Inflammatory macrophage treated with lipopolysaccharide for 4 hours (primary cell): ENCODE data around the gene IFITM10.

Experiments
- DNase-seq: peaks from one replicate; pipeline ENCODE4 v3.0.0-alpha.2; 2020

The IFITM10 gene

GRCh38 chr11:1706634-1707400, 43.6 kb downstream of the IFITM10 start:
- peak; percentile 25 for DNase-seq

DNA sequence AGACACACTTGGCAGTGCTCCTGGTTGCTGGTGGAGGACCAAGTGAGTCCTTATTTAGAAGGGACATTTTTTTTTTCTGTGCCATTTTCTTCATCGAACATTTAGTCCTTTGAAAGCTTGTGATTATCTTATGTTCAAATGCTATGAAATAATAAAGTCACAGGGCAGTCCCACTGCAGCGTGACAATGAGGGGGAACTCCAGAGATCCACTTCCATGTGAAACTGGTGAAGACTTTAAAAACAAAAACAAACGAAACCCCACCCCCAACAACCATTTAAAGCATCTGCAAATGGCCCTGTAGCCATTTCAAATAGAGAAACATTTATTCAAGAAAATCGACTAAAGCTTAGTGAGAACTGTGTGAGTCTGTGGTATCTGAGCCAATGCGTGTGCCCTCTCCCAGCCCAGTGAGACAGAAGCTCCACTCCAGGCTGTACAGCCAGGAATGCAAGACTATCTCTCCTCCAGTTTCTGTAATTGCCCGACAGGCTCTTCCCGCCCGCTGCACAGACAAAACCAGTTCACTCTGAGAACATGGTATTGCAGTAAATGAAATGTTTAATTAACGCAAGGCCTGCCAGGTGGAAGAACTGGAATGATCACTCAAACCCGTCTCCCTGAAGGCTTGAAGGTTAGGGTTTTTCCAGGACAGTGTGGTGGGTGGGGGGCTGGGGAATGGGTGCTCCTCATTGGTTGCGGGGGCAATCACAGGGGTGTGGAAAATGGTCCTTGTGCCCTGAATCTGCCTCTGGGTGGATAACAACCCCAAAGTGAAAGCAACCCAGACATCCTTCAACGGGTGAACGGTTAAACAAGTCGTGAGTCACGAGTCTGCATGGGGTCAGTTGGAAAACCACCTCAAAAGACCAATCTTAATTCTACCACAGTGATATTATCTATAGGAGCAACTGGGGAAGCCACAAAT, 45.0 kb downstream of the IFITM10 start:
- DNase-seq: peak; percentile 22

DNA sequence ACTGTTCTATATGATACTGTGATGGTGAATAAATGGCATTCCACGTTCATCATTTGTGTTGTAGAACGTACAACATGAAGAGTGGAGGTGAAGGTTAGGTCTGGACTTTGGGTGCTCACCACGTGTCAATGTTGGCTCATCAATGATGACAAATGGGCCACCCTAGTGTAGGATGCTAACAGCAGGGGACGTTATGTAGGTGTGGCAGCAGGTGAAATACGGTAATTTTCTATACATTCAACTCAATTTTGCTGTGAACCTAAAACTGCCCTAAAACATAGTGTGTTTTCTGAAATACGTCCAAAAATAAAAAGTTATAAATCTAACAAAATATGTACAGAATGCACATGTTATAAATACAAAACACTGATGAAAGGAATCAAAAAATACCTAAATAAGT, 47.2 kb downstream of the IFITM10 start:
- no peak for DNase-seq

- no peak for DNase-seq
These were observed 47.9 kb downstream of the IFITM10 start for GRCh38 chr11:1702506-1702905.

DNA sequence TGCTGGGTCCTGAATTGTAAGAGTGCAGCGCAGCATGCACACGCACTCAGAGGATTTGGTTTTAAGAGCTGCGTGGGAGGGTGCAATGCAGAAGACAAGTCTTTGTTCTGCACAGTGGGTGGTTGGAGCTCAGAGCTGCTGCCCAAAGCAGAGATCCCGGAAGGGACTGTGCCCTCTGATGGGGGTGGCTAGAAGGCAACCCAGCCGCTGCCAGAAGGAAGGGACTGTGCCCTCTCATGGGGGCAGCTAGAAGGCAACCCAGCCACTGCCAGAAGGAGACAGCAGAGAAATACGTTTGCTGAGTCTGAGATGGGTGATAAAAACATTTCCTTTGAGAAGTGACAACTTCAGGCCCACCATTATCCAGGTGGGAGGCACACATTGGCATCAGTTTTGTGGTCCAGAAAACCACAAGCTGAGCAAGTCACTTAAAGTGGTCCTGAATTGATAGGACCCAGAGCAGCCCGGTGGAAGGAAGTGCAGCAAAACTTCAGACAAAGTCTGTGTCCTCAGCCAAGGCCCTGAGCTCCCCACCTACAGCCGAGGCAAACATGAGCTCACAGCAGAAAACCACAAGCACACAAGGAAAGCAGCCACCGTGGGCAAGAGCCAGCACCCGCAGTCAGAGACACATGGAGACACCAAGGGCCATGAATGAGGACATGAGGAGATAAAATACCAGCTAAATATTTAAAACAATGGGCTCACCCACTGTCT, 49.1 kb downstream of the IFITM10 start:
- no peak for DNase-seq

DNA sequence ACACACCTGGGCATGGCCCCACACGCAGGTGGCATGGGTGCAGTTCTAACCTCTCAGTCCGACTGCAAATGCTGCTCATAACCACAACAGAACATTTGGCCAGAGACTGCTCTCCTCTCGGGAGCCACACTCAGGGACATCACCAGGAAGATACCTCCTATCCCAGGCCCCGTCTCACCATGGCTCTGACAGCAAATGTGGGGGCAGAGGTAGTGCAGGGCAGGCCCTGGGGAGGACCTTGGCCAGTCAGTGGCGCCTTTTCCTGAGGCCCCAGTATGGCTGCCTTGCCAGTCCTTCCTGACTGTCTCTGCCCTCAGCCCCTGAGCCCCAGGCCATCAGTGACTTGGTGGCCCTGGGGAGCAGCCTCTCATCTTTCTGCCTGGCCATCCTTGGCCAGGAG, 50.6 kb downstream of the IFITM10 start:
- DNase-seq: no peak

DNA sequence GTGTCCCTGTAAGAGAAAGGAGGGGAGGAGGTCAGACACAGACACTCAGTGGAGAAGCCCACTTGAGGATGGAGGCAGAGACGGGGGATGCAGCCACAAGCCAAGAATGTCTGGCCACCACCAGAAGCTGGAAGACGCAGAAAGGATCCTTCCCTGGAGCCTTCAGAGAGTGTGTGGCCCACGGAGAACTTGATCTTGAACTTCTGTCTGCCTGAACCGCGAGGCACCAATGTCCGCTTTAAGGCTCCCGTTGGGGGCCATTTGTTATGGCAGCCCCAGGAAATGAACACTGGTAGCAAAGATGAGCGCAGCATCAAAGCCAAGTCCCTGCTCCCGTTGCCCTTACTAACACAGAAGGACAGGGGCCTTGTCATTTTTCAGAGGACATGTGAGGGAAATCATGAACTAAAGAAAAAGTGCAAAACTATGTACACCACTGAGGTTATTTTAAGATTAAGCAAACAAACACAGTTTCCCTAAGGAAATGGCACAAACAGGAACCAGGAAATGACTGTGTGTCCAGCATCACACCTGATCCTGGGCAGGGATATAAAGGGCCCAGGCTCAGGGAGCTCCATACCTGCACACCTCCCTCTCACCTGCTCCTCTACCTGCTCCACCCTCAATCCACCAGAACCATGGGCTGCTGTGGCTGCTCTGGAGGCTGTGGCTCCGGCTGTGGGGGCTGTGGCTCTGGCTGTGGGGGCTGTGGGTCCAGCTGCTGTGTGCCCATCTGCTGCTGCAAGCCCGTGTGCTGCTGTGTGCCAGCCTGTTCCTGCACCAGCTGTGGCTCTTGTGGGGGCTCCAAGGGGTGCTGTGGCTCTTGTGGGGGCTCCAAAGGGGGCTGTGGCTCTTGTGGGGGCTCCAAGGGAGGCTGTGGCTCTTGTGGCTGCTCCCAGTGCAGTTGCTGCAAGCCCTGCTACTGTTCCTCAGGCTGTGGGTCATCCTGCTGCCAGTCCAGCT, 53.5 kb downstream of the IFITM10 start, which contains the start of gene KRTAP5-6:
KRTAP5-6 (plus strand) TSS at position 588 of the 963 bp plus-strand sequence; CDS start at position 639, 51 bp downstream.
- DNase-seq: no peak

DNA sequence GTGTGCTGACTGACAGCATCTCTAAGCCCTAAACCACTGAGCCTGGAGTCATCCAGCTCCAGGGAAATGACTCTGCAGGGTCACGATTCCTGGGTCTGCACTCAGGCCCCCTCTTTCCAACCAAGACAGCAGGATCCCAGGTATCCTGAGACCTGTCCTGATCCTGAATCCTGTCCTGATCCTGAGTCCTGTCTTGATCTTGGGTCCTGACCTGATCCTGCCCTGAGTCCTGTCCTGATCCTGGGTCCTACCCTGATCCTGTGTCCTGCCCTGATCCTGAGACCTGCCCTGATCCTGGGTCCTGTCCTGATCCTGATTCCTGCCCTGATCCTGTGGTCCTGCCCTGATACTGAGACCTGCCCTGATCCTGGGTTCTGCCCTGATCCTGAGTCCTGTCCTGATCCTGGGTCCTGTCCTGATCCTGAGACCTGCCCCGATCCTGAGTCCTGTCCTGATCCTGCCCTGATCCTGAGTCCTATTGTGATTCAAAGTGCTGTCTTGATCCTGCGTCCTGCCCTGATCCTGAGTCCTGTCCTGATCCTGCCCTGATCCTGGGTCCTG, 54.8 kb downstream of the IFITM10 start:
- DNase-seq: no peak

DNA sequence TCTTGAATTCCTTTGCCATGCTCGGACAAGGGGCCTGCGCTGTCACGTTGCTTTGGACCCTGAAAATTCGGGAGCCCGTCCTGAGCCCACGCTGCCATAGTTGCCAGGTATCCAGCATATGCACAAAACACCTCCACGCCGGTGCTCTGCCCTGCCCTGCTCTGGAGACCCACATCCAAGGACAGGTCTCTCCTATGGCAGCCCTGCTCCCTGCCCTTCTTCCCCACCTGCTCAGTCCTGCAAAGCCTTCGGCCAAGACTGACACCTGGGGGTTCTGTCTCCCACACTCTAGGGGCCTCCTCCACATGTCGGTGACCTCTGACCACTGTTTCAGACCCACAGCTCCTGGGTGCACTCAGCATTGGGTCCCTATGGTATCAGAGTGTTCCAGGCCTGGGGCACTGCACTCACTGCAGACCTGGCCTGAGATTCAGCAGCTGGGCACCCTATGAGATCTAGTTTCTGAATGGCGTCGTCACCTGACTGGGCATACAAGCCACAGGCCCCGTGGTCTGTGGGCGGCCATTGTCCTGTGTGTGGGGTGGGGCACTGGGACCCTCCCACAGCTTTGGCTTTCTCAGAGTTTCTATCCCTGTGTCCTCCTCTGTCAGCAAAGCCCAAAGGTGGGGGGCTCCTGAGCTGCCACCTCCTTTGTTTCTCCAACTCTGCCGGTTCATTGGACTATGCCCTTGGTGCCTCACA, 55.4 kb downstream of the IFITM10 start:
- no peak for DNase-seq

DNA sequence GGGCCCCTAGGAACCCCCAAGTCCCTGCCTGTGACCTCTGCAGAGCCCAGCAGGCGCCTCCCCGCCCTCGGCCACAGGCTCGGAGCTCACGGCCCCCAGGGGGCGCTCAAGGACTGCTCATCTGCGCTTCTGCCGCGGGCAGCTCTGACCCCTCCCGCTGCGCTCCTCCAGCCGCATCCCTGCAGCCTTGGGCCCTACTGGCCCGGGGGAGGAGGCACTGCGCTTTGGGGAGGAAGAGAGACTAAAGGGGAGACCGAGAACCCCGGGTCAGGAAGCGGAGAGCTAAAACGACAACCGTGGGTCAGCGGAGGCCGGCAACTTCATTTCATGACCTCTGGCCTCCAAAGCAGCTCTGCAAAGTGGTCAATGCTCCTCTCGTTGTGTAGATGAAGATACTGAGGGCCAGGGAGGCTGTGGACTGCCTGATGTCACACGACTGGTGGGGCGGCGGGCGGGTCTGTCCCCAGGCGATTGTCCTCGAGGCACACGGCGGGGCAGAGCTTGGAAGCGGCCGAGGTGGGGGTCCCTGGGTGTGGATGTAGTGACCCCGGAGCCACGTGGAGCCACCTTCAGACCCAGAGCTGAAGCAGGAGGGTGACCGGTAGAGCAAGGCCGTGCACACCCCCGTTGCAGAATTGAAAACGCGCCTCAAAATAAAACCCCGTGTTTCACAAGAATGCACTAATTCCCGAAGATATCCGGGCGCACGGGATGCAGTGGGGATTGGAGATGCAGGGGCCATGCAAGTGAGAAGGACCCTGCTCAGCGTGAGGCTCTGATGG, 56.1 kb downstream of the IFITM10 start:
- peak; percentile 82 for DNase-seq

GRCh38 chr11:1693327-1694063, 56.9 kb downstream of the IFITM10 start:
- DNase-seq: peak; percentile 57

DNA sequence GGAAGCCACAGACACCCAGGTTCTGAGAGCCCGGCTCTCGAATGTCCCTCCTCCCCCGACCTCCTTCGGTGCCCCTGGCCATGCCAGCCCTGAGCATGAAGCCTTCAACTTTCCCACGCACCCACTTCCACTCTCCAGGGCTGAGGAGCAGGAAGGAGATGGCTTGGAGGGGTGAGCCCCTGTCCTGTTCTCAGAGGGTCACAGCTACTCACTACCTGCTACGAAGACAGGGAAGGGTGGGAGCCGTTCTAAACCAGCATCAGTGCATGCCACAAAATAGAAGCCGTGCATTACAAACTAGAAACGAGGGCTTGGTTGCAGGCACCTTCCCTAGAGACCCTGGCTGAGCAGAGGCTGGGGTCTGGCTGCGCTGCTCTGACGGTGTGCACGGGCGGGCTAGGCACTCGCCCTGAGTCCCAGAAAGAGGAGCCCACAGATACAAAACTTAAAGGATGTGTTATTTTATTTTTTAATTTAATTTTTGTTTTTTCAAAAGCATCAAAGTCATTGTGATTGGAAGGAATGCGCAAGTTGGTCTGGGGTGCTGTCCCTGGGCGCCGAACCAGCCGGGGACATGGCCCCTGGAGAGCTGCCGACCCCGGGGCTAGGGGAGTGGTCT, 57.6 kb downstream of the IFITM10 start:
- DNase-seq: no peak

GRCh38 chr11:1691878-1692707, 58.3 kb downstream of the IFITM10 start:
- DNase-seq: no peak

DNA sequence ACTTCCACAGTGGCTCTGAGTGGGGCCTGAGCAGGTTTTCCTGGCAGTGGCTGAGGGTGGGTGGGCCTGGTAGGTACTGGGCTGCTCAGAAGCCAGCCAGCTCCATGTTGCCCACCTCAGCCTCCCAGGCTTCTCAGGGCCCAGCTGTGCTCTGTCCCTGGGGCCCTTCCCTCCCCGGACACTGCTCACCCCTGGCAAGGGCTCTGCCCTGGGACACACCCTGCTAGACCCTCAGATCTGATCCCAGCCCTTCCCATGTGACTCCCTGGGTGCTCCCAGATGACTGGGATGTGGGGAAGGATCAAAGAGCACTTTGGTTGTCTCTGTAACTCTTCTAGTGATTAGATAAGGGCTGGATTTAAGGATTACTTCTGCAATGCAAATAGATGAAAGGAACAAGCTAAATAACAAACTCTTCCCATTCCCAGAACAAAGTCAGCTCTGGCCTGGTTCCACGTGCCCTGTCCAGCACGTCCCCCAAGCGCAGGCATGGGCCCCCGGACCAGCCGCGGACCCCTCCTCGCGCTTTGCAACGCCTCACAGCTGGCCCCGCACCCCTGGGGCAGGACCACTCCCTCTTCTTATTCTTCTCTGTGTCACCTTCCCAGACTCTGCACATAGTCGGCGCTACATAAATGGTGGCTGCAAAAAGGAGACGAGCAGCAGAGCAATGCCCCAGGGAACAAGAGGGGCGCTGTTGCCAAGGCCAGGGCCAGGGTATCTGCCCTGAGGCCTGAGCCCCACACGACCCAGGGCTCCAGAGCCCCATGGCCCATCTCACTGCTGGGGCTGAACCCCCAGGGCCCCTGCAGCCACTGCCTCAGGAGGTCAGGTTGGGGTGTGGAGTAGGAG, 59.1 kb downstream of the IFITM10 start:
- no peak for DNase-seq

- no peak for DNase-seq
These were observed 60.0 kb downstream of the IFITM10 start for GRCh38 chr11:1690167-1691025.
